ENCODE results near the gene FCHSD1.

The FCHSD1 gene

GRCh38 chr5:141641634-141642267 lies 9.5 kb downstream of the FCHSD1 start:
- DNase-seq (ENCODE audit: low read depth, low spot score), result no peak

GRCh38 chr5:141640698-141641097 lies 10.5 kb downstream of the FCHSD1 start:
- no peak for DNase-seq (ENCODE audit: low read depth, low spot score)

- DNase-seq (ENCODE audit: low read depth, low spot score), result no peak
These were observed 11.2 kb downstream of the FCHSD1 start for GRCh38 chr5:141640051-141640415.

GRCh38 chr5:141639357-141640050 lies 11.7 kb downstream of the FCHSD1 start:
- no peak for DNase-seq (ENCODE audit: low read depth, low spot score)

- DNase-seq (ENCODE audit: low read depth, low spot score), result no peak
These were observed 12.4 kb downstream of the FCHSD1 start for GRCh38 chr5:141638771-141639170.

GRCh38 chr5:141637767-141638419 lies 13.3 kb downstream of the FCHSD1 start:
- no peak for DNase-seq (ENCODE audit: low read depth, low spot score)

GRCh38 chr5:141637123-141637766 lies 14.0 kb downstream of the FCHSD1 start:
- no peak for DNase-seq (ENCODE audit: low read depth, low spot score)

GRCh38 chr5:141636413-141637122 lies 14.7 kb downstream of the FCHSD1 start, which contains the start of the genes HDAC3 and RELL2:
HDAC3 (minus strand) TSS chr5:141636849; CDS start chr5:141636790, 59 bp downstream.
RELL2 (plus strand) TSS chr5:141636997; CDS start chr5:141638226, 1,229 bp downstream.
- DNase-seq (ENCODE audit: low read depth, low spot score), result no peak

GRCh38 chr5:141636106-141636412 lies 15.2 kb downstream of the FCHSD1 start:
- DNase-seq (ENCODE audit: low read depth, low spot score), result no peak

GRCh38 chr5:141635646-141636045 lies 15.6 kb downstream of the FCHSD1 start:
- DNase-seq (ENCODE audit: low read depth, low spot score), result no peak

GRCh38 chr5:141634720-141635119 lies 16.5 kb downstream of the FCHSD1 start:
- no peak for DNase-seq (ENCODE audit: low read depth, low spot score)

- DNase-seq (ENCODE audit: low read depth, low spot score), result no peak
These were observed 17.2 kb downstream of the FCHSD1 start for GRCh38 chr5:141633871-141634561.

- DNase-seq (ENCODE audit: low read depth, low spot score), result no peak
These were observed 18.6 kb downstream of the FCHSD1 start for GRCh38 chr5:141632650-141633049.

GRCh38 chr5:141630570-141631140 lies 20.6 kb downstream of the FCHSD1 start:
- DNase-seq (ENCODE audit: low read depth, low spot score), result no peak

- no peak for DNase-seq (ENCODE audit: low read depth, low spot score)
These were observed 22.9 kb downstream of the FCHSD1 start for GRCh38 chr5:141628175-141628788.

- no peak for DNase-seq (ENCODE audit: low read depth, low spot score)
These were observed 27.6 kb downstream of the FCHSD1 start for GRCh38 chr5:141623611-141624010.

GRCh38 chr5:141623186-141623585 lies 28.0 kb downstream of the FCHSD1 start:
- DNase-seq (ENCODE audit: low read depth, low spot score), result no peak

- no peak for DNase-seq (ENCODE audit: low read depth, low spot score)
These were observed 32.2 kb downstream of the FCHSD1 start, which contains the start of gene DIAPH1 for GRCh38 chr5:141618804-141619554. DIAPH1 (minus strand) TSS chr5:141619000; CDS start chr5:141618914, 86 bp downstream.

GRCh38 chr5:141618030-141618803 lies 33.0 kb downstream of the FCHSD1 start:
- no peak for DNase-seq (ENCODE audit: low read depth, low spot score)

Data from iPS DF 19.7 (cell line).